Stimulated activated CD8-positive, alpha-beta memory T cell treated with anti-CD3 and anti-CD28 coated beads, Interleukin-7, amount 100 ng/mL, for 24 hours (primary cell): Measurements from ENCODE around the gene SIGLEC7.

ENCODE experiments used
- DNase-seq: peaks from one replicate; pipeline ENCODE4 v3.0.0-alpha.2; 2020; ENCODE audit warnings: low read depth

The SIGLEC7 gene

DNA sequence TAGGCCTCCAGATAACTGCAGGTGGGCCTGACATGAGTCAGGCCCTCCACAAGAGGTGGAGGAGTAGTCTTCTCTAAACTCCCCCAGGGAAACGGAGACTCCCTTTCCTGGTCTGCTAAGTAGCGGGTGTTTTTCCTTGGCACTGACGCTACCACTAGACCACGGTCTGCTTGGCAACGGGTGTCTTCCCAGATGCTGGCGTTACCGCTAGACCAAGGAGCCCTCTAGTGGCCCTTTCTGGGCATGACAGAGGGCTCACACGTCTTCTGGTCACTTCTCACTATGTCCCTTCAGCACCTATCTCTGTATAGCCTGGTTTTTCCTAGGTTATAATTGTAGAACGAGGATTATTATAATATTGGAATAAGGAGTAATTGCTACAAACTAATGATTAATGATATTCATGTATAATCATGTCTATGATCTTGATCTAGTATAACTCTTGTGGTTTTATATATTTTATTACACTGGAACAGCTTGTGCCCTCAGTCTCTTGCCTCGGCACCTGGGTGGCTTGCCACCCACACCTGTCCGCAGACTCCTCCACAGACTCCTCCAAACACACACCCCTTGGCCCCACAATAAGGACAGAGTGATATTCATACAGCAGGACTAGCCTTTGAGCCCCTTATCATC lies 27.3 kb downstream of the SIGLEC7 start:
- DNase-seq = peak; percentile 27

DNA sequence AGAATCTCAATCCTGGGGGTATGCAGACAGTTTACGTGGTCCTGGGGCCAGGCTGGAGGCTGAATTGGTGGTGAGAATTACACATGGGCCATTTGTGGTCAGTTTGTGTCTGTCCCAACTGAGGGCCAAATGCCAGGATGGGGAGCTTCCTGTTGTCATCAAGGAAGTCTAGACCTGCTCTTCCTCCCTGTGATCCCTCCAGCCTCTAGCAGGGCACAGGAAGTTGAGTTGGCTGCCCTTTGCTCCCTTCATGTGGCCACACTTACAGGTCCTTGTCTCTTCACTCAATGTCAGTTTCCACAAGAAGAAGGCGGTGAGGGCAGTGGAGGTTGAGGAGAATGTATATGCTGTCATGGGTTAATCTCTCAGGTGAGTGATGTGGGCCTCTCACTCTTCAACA lies 30.1 kb downstream of the SIGLEC7 start:
- DNase-seq = no peak

DNA sequence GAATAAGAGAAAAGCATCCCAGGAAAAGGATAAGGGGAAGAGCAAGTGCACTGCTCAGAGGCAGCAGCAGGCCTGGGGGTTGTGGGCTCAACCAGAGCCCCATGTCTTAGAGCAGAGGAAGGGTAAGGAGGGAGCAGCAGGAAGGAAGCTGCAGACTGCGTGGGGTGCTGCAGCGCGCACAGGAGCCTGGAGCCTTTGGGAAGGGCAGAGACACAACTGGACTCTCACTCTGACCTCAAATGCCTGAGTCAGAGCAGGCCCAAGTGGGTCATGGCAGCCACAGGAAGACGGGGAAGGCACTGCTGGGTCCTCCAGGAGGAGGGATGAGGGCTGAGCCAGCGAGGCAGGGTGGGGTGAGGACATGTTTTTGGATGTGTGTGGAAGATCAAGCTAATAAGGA lies 31.6 kb downstream of the SIGLEC7 start:
- no peak for DNase-seq

DNA sequence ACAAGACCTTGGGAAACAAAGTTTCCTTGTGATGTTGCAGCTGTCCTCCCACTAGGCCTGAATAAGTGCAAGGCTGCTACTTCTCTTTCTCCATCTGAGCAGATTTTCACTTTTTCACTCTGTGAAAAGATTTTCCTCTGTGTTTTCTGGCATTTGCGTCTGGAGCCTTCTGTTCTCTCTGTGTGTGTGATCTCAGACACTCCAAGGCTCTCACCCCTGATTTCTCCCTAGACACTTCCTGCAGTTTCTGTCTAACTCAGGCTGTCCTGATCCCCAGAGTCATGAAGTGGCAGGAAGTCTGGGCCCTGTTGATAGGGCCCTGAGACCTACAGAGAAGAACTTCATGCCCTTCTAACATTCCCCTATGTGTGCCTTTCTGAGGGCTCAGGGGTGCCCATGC lies 37.2 kb downstream of the SIGLEC7 start:
- DNase-seq = no peak

DNA sequence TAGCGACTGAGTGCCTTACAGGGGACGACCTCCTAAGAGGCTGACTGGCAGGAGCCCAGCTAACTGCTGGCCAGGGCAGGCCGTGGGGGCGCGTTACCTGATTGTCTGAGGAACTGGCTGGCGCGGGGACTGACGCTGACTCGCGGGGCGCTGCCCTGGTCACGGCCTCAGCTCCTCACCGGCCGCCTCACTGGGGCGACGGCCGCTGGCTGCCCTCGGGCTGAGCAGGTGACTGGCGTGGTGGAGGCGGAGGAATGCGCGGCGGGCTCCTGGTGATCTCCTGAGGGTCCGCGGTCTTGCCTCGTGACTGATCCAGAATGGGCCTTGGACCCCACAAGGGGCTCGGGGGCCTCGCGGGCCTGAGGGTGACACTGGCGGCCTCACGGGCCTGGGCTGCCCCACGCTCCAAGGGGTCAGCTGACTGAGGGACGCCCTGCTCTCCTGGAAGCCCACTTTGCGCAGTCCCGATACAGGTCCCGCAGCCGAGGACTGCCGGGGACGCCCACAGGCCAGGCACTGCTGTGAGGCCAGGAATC lies 39.3 kb downstream of the SIGLEC7 start:
- DNase-seq = no peak

DNA sequence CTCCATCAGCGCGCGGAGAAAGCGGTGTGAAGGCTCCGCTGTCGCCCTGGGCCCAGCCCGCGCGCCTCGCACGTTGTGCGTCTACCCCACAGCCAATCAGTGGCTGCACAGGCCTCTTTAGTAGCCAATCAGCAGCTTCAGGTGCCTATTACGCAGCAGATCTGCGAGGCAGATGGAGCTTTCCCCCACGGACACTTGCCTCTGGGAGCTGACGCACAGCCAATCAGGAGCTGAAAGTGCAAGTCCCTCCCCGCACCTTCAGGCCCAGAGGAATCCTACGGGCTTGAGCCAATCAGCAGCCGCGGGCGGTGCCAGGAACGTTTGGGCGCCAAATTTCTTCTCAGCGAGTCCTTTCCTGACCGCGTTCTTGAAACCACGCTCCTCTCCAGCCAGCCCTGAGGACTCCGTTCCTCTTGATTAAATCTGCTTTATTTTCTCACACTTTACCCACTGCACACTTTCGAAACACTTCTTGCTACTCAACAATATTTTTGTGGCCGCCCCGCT lies 39.9 kb downstream of the SIGLEC7 start:
- DNase-seq = no peak

DNA sequence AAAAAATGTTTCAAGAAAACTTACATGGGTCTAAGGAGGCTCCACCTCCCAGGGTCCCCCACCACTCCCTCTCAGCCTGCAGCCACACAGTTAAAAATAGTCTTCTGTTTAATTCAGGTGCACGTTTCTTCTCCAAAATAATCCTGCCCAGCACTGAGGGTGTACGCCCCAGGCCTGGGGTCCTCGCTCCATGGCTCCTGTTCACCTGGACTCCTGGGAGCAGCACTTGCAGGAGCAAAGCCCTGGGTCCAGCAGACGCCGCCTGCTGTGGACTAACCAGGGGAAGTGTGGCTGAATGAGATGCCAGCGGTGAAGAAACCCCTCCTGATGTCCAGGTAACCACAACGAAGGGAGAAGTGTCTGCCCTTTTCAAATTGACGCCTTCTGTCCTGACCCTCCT lies 41.5 kb downstream of the SIGLEC7 start:
- DNase-seq = no peak

DNA sequence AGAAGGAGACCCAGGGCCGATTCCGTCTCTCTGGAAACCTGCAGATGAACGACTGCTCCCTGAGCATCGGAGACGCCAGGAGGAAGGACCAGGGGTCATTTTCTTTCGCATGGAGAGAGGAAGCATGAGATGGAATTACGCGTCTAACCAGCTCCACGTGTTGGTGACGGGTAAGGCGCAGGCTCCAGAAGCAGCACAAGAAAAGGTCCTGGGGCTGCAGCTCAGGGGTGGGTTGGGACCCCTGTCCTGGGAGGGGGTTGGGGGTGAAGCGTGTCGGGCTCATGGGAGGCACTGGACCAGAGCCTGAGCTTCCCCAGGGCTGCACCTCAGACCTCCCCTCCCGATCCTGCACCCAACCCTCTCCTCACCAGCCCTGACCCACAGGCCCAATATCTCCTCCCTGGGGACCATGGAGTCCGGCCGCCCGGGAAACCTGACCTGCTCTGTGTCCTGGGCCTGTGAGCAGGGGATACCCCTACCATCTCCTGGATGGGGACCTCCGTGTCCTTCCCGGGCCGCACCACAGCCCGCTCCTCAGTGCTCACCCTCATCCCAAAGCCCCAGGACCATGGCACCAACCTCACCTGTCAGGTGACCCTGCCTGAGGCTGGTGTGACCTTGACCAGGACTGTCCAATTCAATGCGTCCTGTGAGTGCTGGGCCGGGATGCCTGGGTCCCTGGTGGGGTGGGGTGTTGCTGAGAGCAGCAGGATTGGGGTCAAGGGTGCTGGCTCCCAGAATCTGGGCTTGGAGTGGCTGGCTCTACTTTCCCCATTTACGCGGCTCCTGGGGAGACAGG lies 43.2 kb downstream of the SIGLEC7 start:
- DNase-seq = no peak

DNA sequence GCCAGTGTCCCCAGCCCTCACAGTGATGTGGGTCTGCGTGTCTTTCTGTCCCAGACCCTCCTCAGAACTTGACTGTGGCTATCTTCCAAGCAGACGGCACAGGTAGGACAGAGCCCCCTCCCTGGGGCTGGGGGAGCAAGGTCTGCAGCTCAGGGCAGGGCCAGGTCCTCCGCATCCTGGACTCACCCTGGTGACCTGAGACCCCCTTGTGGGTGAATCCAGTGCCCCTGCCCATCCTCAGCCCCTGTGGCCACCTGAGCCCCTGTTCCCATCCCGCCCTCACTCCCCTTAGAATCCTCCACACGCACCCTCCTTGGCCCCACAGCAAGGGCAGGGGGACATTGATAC lies 43.7 kb downstream of the SIGLEC7 start:
- DNase-seq = no peak

DNA sequence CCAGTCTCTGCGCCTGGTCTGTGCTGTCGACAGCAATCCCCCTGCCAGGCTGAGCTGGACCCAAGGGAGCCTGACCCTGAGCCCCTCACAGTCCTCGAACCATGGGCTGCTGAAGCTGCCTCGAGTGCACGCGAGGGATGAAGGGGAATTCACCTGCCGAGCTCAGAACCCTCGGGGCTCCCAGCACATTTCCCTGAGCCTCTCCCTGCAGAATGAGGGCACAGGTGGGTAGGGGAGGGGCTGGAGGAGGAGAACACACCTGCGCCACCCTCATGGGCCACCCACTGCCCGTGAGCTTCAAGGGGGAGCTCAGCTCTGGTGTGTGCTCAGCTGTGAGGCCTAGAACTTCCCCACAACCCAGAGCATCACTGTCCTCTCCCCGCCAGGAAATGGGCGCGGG lies 44.2 kb downstream of the SIGLEC7 start:
- DNase-seq = no peak

DNA sequence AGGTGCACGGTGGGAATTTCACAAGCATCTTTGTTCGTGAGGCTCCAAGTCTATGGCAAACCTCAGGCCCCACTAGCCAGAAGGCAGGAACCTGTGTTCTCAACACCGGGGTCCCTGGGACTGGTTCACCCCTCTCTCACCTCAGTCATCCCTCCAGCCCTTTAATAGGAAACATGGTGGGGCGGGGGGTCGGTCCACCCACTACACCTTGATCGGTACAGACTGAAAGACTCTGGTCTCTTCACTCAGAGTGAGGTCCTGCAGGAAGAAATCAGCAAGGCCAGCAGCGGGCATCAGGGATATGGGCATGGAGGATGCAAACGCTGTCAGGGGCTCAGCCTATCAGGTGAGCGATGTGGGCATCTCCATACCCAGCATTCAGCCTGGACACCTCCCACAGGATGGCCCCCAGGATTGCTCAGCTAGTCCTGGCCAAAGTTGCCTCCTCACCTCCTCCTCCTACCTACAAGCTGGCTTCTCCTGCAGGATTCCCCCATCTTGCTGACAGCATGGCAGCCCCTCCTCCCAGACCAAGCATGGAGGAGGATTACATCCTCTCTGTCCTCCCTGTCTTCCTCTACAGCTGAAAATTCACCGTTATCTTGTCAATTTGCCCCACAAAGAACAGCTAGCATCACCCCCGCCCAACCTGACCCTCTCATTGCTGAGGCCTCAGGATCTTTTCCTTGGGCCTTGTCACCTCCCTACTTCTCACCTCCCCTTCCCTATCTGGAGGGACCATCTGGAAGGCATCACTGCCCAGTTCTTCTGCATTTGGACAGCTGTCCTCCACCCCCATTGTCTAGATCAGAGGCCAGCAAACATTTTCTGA lies 45.5 kb downstream of the SIGLEC7 start:
- DNase-seq = no peak

DNA sequence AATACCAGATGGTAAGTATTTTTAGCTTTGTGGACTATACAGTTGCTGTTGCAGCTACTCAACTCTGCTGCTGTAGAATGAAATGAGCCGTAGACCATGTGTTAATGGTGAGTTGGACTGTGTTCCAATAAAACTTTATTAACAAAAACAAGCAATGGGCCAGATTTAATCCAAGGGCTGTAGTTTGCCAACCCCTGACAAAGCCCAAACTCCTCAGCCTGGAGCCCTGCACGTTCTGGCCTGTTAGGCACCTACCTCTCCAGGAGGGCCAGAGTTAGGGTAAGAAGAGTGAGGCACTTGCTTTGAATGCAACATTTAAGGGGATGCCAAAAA lies 46.1 kb downstream of the SIGLEC7 start:
- no peak for DNase-seq

DNA sequence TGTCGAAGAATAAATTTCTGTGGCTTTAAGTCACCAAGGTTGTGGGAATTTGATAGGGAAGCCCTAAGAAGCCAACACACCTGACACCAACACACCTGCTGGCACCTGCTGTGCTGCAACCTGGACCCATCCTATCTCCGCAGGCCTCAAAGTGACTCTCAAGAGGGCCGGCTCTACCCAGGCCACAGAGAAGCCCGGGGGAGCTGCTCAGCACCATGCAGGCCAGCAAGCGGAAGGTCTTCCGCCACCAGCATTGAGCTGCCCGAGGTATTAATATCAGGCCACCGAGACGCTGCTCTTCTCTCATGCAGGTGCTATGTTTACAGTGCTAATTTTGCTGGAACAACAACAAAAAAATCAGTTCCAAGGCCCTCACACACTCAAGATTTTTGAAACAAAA lies 50.6 kb downstream of the SIGLEC7 start:
- no peak for DNase-seq

DNA sequence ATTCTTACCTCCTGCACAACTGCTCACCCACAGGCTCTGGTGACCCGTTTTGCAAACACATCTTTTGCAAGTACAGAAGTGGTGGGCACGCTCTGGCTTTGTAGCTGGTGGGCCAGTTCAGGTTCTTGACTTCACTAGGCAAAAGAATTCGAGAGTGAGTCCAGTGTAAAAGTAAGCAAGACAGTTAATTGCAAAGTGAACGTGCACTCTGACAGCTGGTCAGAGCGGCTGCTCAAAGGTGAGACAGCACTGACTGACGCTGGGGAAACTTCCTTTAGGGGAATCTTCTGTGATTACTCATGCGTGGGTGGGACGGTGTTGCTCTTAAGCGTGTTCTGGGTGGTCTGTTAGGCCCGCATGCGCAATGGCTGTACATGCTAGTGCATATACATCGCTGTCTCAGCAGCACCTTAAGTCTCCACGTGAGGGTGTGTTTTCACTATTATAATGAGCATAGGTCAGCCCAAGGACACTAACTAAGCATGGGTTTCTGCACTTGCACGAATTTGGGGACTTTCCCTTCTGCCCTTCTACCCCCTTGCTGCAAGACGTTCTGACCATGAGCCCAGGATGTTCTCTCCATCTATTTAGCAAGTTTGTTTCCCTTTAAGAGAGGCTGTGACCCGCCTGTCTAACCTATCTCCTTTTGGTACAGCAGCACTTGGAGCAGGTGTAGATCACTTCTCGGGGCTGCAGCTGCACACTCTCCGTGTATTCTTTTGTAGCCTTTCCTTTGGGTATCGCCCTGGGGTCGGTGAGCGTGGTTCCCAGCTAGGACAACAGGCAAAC lies 52.6 kb downstream of the SIGLEC7 start:
- no peak for DNase-seq

DNA sequence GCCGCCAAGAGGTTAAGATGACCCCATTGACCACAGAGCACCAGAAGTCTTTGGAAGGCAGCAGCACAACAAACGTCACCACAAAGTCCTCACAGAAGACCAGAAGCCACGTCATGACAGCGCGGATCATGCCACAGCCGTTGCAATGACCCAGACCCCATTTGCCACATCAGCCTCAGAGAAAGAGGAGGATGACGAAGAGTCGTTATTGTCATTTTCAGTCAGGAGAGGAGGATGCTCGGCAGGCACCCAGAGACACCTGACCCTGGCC lies 53.1 kb downstream of the SIGLEC7 start:
- DNase-seq = no peak

DNA sequence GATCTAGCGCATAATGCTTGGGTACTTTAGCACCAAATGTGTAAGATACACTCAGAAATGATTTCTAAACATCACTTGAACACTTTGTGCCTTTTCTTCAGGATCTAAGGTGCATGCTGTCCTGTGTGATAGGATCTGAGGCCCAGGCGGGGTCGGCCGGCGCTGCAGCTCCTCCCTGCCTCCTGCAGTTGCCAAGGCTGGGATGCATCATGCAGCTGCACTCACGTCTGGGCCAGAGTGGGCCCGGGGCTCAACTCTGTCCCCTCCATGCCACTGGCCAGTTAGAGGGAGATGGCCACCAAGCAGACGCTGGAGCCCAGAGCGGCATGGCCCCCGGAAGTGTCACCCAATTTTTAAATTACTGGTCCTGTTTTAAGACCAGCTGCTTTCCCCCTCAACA lies 53.5 kb downstream of the SIGLEC7 start:
- DNase-seq = no peak

DNA sequence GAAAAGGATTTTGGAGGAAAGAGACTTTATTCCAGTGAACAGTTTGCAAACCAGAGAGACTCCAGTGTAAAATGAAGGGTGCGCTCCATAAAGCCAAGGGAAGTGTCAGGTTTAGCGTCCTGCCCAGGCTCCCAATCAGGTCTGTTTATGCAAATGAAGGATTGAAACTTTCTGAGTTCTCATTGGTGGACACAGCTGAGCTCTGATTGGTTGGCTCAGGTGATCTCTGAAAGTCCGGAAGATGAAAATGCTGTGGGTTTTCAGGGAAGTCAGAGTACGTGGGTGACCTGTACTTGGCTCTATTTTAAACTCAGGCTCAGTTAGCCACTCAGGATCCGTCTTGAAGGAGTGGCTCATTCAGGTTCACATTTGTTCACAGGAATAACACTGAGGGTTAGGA lies 54.1 kb downstream of the SIGLEC7 start:
- no peak for DNase-seq

DNA sequence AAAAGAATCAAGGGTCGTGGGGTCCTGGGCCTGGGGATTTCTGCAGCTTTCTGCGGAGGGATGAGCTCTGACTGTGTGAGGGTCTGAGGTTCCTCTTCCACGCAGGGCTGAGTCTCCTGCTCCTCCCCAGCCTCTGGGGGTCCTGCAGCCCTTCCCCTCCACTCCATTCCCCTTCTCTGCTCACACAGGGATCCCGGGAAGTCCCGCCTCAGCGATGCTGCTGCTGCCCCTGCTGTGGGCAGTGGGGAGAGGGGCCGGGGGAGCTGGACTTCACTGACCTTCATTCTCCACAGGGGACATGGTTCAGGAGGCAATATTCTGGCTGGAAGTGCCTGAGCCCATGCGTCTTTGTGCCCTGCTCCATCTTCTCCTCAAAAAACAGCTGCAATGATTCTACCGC lies 56.5 kb downstream of the SIGLEC7 start:
- no peak for DNase-seq

DNA sequence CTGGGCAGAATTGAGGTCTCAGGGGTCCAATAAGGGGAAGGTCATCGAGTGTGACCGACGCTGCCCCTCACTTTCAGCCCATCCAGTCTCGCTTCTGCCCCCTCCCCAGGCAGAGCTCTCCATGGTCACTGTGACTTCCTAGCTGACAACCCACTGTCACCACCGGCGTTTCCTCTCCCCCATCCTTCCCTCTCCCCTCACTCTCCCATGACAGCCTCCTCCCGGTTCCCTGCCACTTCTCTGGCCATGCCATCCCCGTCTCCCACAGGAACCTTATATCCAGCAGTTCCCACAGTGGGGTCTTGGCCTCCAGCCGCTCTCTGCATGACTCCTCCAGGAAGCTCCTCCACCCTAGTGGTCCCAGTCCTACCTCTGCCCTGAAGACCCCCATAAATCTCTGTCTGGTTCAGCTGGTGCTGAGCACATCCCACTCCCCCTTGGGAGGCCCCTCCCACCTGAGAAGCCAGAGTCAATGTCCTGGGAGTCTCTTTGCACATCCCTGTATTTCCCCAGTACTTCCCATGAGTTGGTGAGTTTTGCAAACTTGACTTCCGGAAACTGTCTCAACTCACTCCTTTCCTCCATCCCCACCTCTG lies 58.1 kb downstream of the SIGLEC7 start:
- DNase-seq = no peak

DNA sequence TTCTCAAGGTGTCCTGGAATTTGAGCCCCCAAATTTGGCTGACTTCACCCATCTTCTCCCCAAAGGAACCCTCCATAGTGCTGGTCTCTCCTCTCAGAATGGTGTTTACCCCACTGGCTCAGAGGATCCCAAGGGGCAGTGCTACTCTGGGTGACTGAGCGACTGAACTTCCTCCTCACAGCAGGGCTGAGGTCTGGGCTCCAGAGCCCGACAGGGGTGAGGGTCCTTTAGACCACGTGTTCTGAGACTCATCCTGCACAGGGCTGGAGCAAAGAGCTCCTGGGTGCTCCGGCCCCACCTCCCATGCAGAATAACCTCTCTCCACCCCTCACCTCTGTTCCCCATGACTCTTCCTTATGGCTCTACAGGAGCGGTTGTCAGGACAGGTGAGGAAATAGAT lies 59.6 kb downstream of the SIGLEC7 start:
- DNase-seq = no peak
